K562 (cell line): ENCODE results near the gene UBE3B. TPM values are rescaled to one million over a fixed set of nuclear protein-coding genes. Genes with fewer than 3 reads are reported as not detected.

Experiments
- ATAC-seq: fragments of 200-7000 bp; cut with Tn5 transposase; 3 replicates; pipeline ENCODE4 v1.9.1; 2020; ENCODE audit warnings: moderate library complexity
- BruUV-seq: library from RNA; stranded (reverse); fragments of 400-500 nt; replicated peaks from 2 replicates; lab custom pipeline; 2021; lab: Mats Ljungman, UMichigan
- CTCF ChIA-PET: fragments of 300-600 bp; formaldehyde crosslinking; extraction: SDS; loops from one replicate; lab custom pipeline; 2021; ENCODE audit warnings: low intra/inter-chr PET ratio; lab: Yijun Ruan, JAX
- POLR2A ChIA-PET: fragments of 300-600, 350-650 bp; sonication (Branson Sonifier 250); formaldehyde crosslinking; extraction: SDS; loops from one replicate; lab custom pipeline; 2021; ENCODE audit warnings: antibody characterized with exemption, inconsistent platforms; lab: Yijun Ruan, JAX
- DNase-seq, 4 experiments: peaks; one replicate each; pipeline versions ENCODE4 v3.0.0 to v3.0.0-alpha.2; 2011 to 2018; ENCODE audit warnings: low spot score in 3 of 4, mixed read lengths in 3 of 4; ENCODE audit errors: extremely low read depth in 1 of 4
- FAIRE-seq: peaks from 2 replicates; lab custom pipeline; 2011; peaks lifted over from hg19 to GRCh38; lab: Jason Lieb, UNC
- H2AFZ ChIP-seq: 2 replicates; pipeline ENCODE4 v1.6.0; 2011; ENCODE audit warnings: low read depth, low read length, control low read depth, inconsistent platforms
- H3K27ac ChIP-seq: fragments of 200-600 bp; 3 replicates; pipeline ENCODE4 v1.8.0; 2011; ENCODE audit warnings: low read depth, mild to moderate bottlenecking, control low read depth, inconsistent platforms, low read length, moderate library complexity, mixed read lengths; ENCODE audit errors: extremely low read depth
- H3K27me3 ChIP-seq, 2 experiments: fragments of 300-600 bp in 1 of 2; 2 replicates in 1 of 2; 3 replicates in 1 of 2; pipeline versions ENCODE4 v1.6.0 to v1.8.0; 2011; ENCODE audit warnings: inconsistent platforms in 2 of 2, low read length in 2 of 2, mild to moderate bottlenecking in 1 of 2, mixed read lengths in 1 of 2, moderate library complexity in 1 of 2; ENCODE audit not compliant: control insufficient read depth in 2 of 2, insufficient read depth in 2 of 2
- H3K36me3 ChIP-seq: fragments of 300-600 bp; 3 replicates; pipeline ENCODE4 v1.8.0; 2011; ENCODE audit warnings: mild to moderate bottlenecking, low read length, inconsistent platforms; ENCODE audit not compliant: control insufficient read depth, insufficient read depth
- H3K4me1 ChIP-seq, 2 experiments: fragments of 200-600 bp in 1 of 2; replicated peaks in 1 of 2; 2 replicates in 1 of 2; 3 replicates in 1 of 2; pipeline versions ENCODE4 v1.5.1 to v1.8.0; 2011; ENCODE audit warnings: inconsistent platforms in 2 of 2, low read length in 2 of 2, mild to moderate bottlenecking in 1 of 2, mixed read lengths in 1 of 2, moderate library complexity in 1 of 2; ENCODE audit not compliant: control insufficient read depth in 2 of 2, insufficient read depth in 2 of 2
- H3K4me2 ChIP-seq: 2 replicates; pipeline ENCODE4 v1.6.1; 2011; ENCODE audit warnings: low read length, control low read depth, inconsistent platforms, mixed read lengths; ENCODE audit not compliant: insufficient read depth
- H3K4me3 ChIP-seq: fragments of 200-600 bp; sonication (generic), shearing (Covaris generic); 2 replicates; pipeline ENCODE4 v1.5.1; 2016; ENCODE audit warnings: control low read depth, inconsistent platforms
- H3K79me2 ChIP-seq: fragments of 200-600 bp; 3 replicates; pipeline ENCODE4 v1.8.0; 2011; ENCODE audit warnings: low read length, inconsistent platforms; ENCODE audit not compliant: control insufficient read depth, insufficient read depth
- H3K9ac ChIP-seq, 2 experiments: 2 replicates each; pipeline versions ENCODE4 v1.6.0 to v1.6.1; 2011; ENCODE audit warnings: low read depth in 2 of 2, low read length in 2 of 2, control low read depth in 1 of 2, inconsistent platforms in 1 of 2, mild to moderate bottlenecking in 1 of 2, mixed read lengths in 1 of 2; ENCODE audit not compliant: insufficient read depth in 1 of 2
- H3K9me1 ChIP-seq: one replicate; pipeline ENCODE4 v1.6.0; 2011; ENCODE audit warnings: inconsistent platforms, mild to moderate bottlenecking, low read length, moderate library complexity; ENCODE audit not compliant: control insufficient read depth, insufficient read depth
- H3K9me3 ChIP-seq: replicated peaks from 2 replicates; pipeline ENCODE4 v1.5.1; 2011; ENCODE audit warnings: low read depth, low read length, inconsistent platforms; ENCODE audit not compliant: control insufficient read depth, insufficient read depth
- H4K20me1 ChIP-seq: replicated peaks from 2 replicates; pipeline ENCODE4 v1.6.1; 2011; ENCODE audit warnings: low read length, inconsistent platforms, mixed read lengths; ENCODE audit not compliant: control insufficient read depth, insufficient read depth
- CBX1 ChIP-seq: sonication (generic); IDR thresholded peaks from 2 replicates; pipeline ENCODE4 v1.6.1; 2016; ENCODE audit warnings: antibody characterized with exemption, low read depth, mild to moderate bottlenecking
- CHD2 ChIP-seq: IDR thresholded peaks from 2 replicates; pipeline ENCODE4 v1.6.1; 2011; ENCODE audit warnings: low read depth, low read length
- DDX20 ChIP-seq: fragments of 450-650 bp; IDR thresholded peaks from 2 replicates; pipeline ENCODE4 v1.6.1; 2016; ENCODE audit warnings: missing genetic modification characterization, low read depth, mild to moderate bottlenecking, missing compliant biosample characterization, moderate library complexity
- HLTF ChIP-seq: fragments of 450-650 bp; IDR thresholded peaks from 2 replicates; pipeline ENCODE4 v1.6.1; 2016
- JUND ChIP-seq, 2 experiments: IDR thresholded peaks; 2 replicates in 1 of 2; 3 replicates in 1 of 2; pipeline ENCODE4 v1.6.1; 2011; ENCODE audit warnings: borderline replicate concordance in 2 of 2, low read depth in 2 of 2, low read length in 2 of 2, improper control_type of control experiment in 1 of 2, missing biosample characterization in 1 of 2, missing genetic modification characterization in 1 of 2, missing genetic modification reagents in 1 of 2
- NR2F6 ChIP-seq: fragments of 450-650 bp; formaldehyde crosslinking; IDR thresholded peaks from 2 replicates; pipeline ENCODE4 v1.4.0; 2020; ENCODE audit warnings: mild to moderate bottlenecking
- PCBP2 ChIP-seq: fragments of 200-400 bp; formaldehyde crosslinking; IDR thresholded peaks from 2 replicates; pipeline ENCODE4 v1.6.1; 2018; ENCODE audit warnings: low read length, low read depth, mild to moderate bottlenecking, moderate library complexity; ENCODE audit not compliant: poor library complexity, severe bottlenecking
- PHTF2 ChIP-seq: fragments of 250-450 bp; sonication (Bioruptor Pico); IDR thresholded peaks from 2 replicates; pipeline ENCODE4 v1.5.0; 2021; ENCODE audit warnings: mild to moderate bottlenecking
- PML ChIP-seq: IDR thresholded peaks from 2 replicates; pipeline ENCODE4 v1.6.1; 2012; ENCODE audit warnings: low read length, inconsistent platforms
- POLR2H ChIP-seq: IDR thresholded peaks from 2 replicates; pipeline ENCODE4 v1.6.1; 2016; ENCODE audit warnings: missing genetic modification characterization, low read depth, mild to moderate bottlenecking, control low read depth, missing compliant biosample characterization, moderate library complexity
- RB1 ChIP-seq: fragments of 450-650 bp; IDR thresholded peaks from 2 replicates; pipeline ENCODE4 v1.6.1; 2017; ENCODE audit warnings: low read depth, mild to moderate bottlenecking
- WHSC1 ChIP-seq: IDR thresholded peaks from one replicate; pipeline ENCODE4 v1.6.1; 2012; ENCODE audit warnings: low read length, control low read depth, inconsistent platforms
- ZKSCAN3 ChIP-seq: fragments of 250-450 bp; sonication (Bioruptor Pico); IDR thresholded peaks from 2 replicates; pipeline ENCODE4 v1.4.0; 2020
- ZNF3 ChIP-seq: fragments of 250-450 bp; sonication (Bioruptor Pico); IDR thresholded peaks from 2 replicates; pipeline ENCODE4 v1.5.0; 2021; ENCODE audit warnings: mild to moderate bottlenecking, moderate library complexity
- ZNF644 ChIP-seq: fragments of 200-800 bp; sonication (Bioruptor generic); IDR thresholded peaks from 2 replicates; pipeline ENCODE4 v1.6.1; 2016; ENCODE audit warnings: low read depth, missing genetic modification characterization, missing compliant biosample characterization
- ZNF764 ChIP-seq: fragments of 250-450 bp; sonication (Bioruptor Pico); IDR thresholded peaks from 2 replicates; pipeline ENCODE4 v1.4.0; 2020; ENCODE audit warnings: low read depth, mild to moderate bottlenecking, moderate library complexity
- in situ Hi-C: fragments of 300-500 bp; cut with MboI; formaldehyde crosslinking; loops from 4 replicates; pipeline ENCODE4 v1.15.0; 2018; ENCODE audit warnings: inconsistent platforms, mixed read lengths
- intact Hi-C: fragments of 100-400 bp; cut with micrococcal nuclease; formaldehyde crosslinking; loops from 2 replicates; pipeline ENCODE4 v1.14.2; 2022
- polyA plus RNA-seq, 8 experiments: library from polyadenylated mRNA; depleted of rRNA in 4 of 8; stranded (reverse) in 5 of 8; unstranded in 3 of 8; fragments of >200 nt; fragmentation: Nextera tagmentation in 2 of 8; fragmentation: Illumina TruSeq in 1 of 8; extraction: Ambion mirVana in 2 of 8; extraction: Trizol in 1 of 8; gene quantifications; 2 replicates each; pipeline versions ENCODE4 v1.2.1 to v1.2.3, GENCODE V29; 2011 to 2014; ENCODE audit warnings: inconsistent platforms in 1 of 8, missing spikeins in 1 of 8
- total RNA-seq, 7 experiments: library from RNA; depleted of rRNA in 6 of 7; stranded (reverse); fragments of >200 nt in 6 of 7; fragmentation: Illumina TruSeq in 2 of 7; extraction: Trizol in 2 of 7; gene quantifications; 2 replicates each; pipeline versions ENCODE4 v1.2.1 to v1.2.3, GENCODE V29; 2011 to 2021; ENCODE audit warnings: low replicate concordance in 1 of 7
- TF ChIP-seq, protein P1 (sequence below): fragments of 450-650 bp; formaldehyde crosslinking; IDR thresholded peaks from 2 replicates; pipeline ENCODE4 v1.4.0; 2022; ENCODE audit warnings: missing genetic modification characterization
- TF ChIP-seq, protein P2 (sequence below): fragments of 250-450 bp; sonication (Bioruptor Pico); IDR thresholded peaks from 2 replicates; pipeline ENCODE4 v1.8.0; 2021; ENCODE audit warnings: mild to moderate bottlenecking, moderate library complexity

UBE3B gene
- total and polyA plus RNA-seq, 9 of the 15 experiments (the other 6 are each of a cell fraction or from before 2014, with no cell fraction given) = 7.6 to 23.6 (median 15.5) TPM

DNA sequence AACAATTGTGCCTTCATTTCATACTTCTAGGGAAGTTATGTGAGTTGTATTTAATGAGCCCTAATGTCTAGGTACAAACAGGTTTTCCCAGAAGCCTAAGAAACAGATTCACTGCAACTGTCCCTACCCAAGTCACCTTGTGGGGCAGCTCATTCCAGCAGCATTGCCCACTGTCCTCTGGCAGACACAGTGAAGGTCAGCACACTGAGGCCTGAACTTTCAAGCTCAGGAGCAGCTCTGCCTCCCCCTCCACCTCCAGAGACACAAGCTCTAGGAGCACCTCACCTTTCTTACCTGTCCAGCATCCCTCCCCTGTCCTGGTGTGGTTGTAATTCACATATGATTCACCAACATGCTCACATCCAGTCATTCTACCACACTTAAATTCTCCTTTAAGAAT lies 15.7 kb downstream of the UBE3B start:
- H3K4me1 ChIP-seq = no peaks in the 10 kb centered on the region
- no peak for FAIRE-seq
- H3K27ac ChIP-seq = no peak overlapping the region
- H3K27me3 ChIP-seq = no peaks in the 10 kb centered on the region
- no peaks in the 10 kb centered on the region for H4K20me1 ChIP-seq
- H3K36me3 ChIP-seq = peaks cover 60% of the 10 kb centered on the region; the same call in 2 of the 3 replicates
- intact Hi-C loops = no loop called here
- TF ChIP-seq WHSC1 = no peak
- TF ChIP-seq RB1 = no peak
- no peak for TF ChIP-seq PHTF2 (CRISPR knock-in tag)
- TF ChIP-seq POLR2H (tag) = no peak
- no peak for TF ChIP-seq ZNF3 (CRISPR knock-in tag)
- no peak for TF ChIP-seq NR2F6
- TF ChIP-seq JUND (IDR thresholded peaks at IDR 0.05; ENCODE audit: borderline replicate concordance, low read depth, low read length) = no peak
- no peak for TF ChIP-seq JUND (tag; IDR thresholded peaks at IDR 0.05; ENCODE audit: borderline replicate concordance, low read depth, low read length)
- TF ChIP-seq CHD2 = no peak
- no peak for TF ChIP-seq PCBP2
- TF ChIP-seq, protein P1, sequence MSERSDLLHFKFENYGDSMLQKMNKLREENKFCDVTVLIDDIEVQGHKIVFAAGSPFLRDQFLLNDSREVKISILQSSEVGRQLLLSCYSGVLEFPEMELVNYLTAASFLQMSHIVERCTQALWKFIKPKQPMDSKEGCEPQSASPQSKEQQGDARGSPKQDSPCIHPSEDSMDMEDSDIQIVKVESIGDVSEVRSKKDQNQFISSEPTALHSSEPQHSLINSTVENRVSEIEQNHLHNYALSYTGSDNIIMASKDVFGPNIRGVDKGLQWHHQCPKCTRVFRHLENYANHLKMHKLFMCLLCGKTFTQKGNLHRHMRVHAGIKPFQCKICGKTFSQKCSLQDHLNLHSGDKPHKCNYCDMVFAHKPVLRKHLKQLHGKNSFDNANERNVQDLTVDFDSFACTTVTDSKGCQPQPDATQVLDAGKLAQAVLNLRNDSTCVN (CRISPR knock-in tag) = no peak
- TF ChIP-seq, protein P2, sequence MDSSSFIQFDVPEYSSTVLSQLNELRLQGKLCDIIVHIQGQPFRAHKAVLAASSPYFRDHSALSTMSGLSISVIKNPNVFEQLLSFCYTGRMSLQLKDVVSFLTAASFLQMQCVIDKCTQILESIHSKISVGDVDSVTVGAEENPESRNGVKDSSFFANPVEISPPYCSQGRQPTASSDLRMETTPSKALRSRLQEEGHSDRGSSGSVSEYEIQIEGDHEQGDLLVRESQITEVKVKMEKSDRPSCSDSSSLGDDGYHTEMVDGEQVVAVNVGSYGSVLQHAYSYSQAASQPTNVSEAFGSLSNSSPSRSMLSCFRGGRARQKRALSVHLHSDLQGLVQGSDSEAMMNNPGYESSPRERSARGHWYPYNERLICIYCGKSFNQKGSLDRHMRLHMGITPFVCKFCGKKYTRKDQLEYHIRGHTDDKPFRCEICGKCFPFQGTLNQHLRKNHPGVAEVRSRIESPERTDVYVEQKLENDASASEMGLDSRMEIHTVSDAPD (CRISPR knock-in tag) = no peak
- no peak for TF ChIP-seq CBX1
- no peak for TF ChIP-seq HLTF
- TF ChIP-seq DDX20 (tag) = no peak
- no peak for TF ChIP-seq ZKSCAN3 (CRISPR knock-in tag)
- TF ChIP-seq ZNF644 (tag) = no peak
- TF ChIP-seq ZNF764 (CRISPR knock-in tag) = no peak
- TF ChIP-seq PML = no peak
- H2AFZ ChIP-seq = no peak overlapping the region
- no peaks in the 10 kb centered on the region; the same call in 1 of the 2 replicates for H3K9me3 ChIP-seq
- no peak overlapping the region for H3K4me3 ChIP-seq
- BruUV-seq = no TSS peak
- CTCF ChIA-PET = no interaction called here
- no peak for ATAC-seq
- in situ Hi-C loops = no loop called here
- no peak overlapping the region for H3K9ac ChIP-seq
- no peaks in the 10 kb centered on the region for H3K79me2 ChIP-seq
- H3K9me1 ChIP-seq = no peaks in the 10 kb centered on the region
- H3K4me2 ChIP-seq = no peak overlapping the region
- POLR2A ChIA-PET = interaction anchor here (1.0 to 1.1 kb wide), 2 partner anchors 8 to 16 kb away, joined by 3 read pairs; partner anchors contain the start of genes KCTD10 and UBE3B
- DNase-seq = no peak
